IPS-15b (cell line): ENCODE data around the gene BRPF1.
"Not testable (repeated sequence)": the region's sequence is repeated elsewhere in the genome, so short reads cannot be mapped to it uniquely, and the experiment has no call there.

Experiments used
- H3K27me3 ChIP-seq: one replicate; pipeline ENCODE4 v1.6.1; 2013; ENCODE audit warnings: low read length; ENCODE audit not compliant: control insufficient read depth, insufficient read depth
- H3K36me3 ChIP-seq: one replicate; pipeline ENCODE4 v1.6.1; 2013; ENCODE audit warnings: low read length; ENCODE audit not compliant: control insufficient read depth, insufficient read depth
- H3K4me1 ChIP-seq: one replicate; pipeline ENCODE4 v1.6.1; 2013; ENCODE audit warnings: mild to moderate bottlenecking, low read length; ENCODE audit not compliant: control insufficient read depth, insufficient read depth
- H3K4me3 ChIP-seq: one replicate; pipeline ENCODE4 v1.5.1; 2013; ENCODE audit warnings: low read depth, low read length
- H3K9ac ChIP-seq: one replicate; pipeline ENCODE4 v1.6.1; 2013; ENCODE audit warnings: low read depth, mild to moderate bottlenecking, low read length
- H3K9me3 ChIP-seq: one replicate; pipeline ENCODE4 v1.6.1; 2013; ENCODE audit warnings: mild to moderate bottlenecking, low read length; ENCODE audit not compliant: control insufficient read depth, insufficient read depth

Gene BRPF1

GRCh38 chr3:9762871-9763270, 31.3 kb downstream of the BRPF1 start:
- Histone ChIP-seq H3K9ac (no peak overlapping the region), H3K9me3 (no peaks in the 10 kb centered on the region), H3K27me3 (no peaks in the 10 kb centered on the region), H3K36me3 (peaks cover 6% of the 10 kb centered on the region), H3K4me1 (peaks cover 2% of the 10 kb centered on the region), H3K4me3 (no peak overlapping the region)

- no peaks in the 10 kb centered on the region for H3K9me3 ChIP-seq
- peaks cover 5% of the 10 kb centered on the region for H3K4me1 ChIP-seq
- no peaks in the 10 kb centered on the region for H3K36me3 ChIP-seq
- no peak overlapping the region for H3K4me3 ChIP-seq
- H3K27me3 ChIP-seq = peaks cover 11% of the 10 kb centered on the region
- no peak overlapping the region for H3K9ac ChIP-seq
Measured at GRCh38 chr3:9765865-9766264, 34.3 kb downstream of the BRPF1 start.

GRCh38 chr3:9767418-9767817, 35.9 kb downstream of the BRPF1 start:
- no peaks in the 10 kb centered on the region for H3K9me3 ChIP-seq
- no peaks in the 10 kb centered on the region for H3K36me3 ChIP-seq
- H3K4me1 ChIP-seq = peaks cover 5% of the 10 kb centered on the region
- H3K9ac ChIP-seq = no peak overlapping the region
- peaks cover 17% of the 10 kb centered on the region for H3K27me3 ChIP-seq
- H3K4me3 ChIP-seq = no peak overlapping the region

- no peak overlapping the region for H3K9ac ChIP-seq
- H3K27me3 ChIP-seq = peaks cover 17% of the 10 kb centered on the region
- peaks cover 5% of the 10 kb centered on the region for H3K4me1 ChIP-seq
- H3K36me3 ChIP-seq = no peaks in the 10 kb centered on the region
- no peak overlapping the region for H3K4me3 ChIP-seq
- H3K9me3 ChIP-seq = no peaks in the 10 kb centered on the region
Measured at GRCh38 chr3:9768141-9768775, 36.7 kb downstream of the BRPF1 start.

GRCh38 chr3:9769012-9769411, 37.5 kb downstream of the BRPF1 start:
- Histone ChIP-seq H3K27me3 (peaks cover 17% of the 10 kb centered on the region), H3K9me3 (no peaks in the 10 kb centered on the region), H3K9ac (no peak overlapping the region), H3K4me1 (peaks cover 5% of the 10 kb centered on the region), H3K4me3 (peak overlapping the region; percentile 77), H3K36me3 (no peaks in the 10 kb centered on the region)

- H3K36me3 ChIP-seq = no peaks in the 10 kb centered on the region
- H3K4me1 ChIP-seq = peaks cover 5% of the 10 kb centered on the region
- H3K9ac ChIP-seq = peak within 1 kb of the TSS; percentile 47
- H3K4me3 ChIP-seq = peak within 1 kb of the TSS; percentile 77
- H3K27me3 ChIP-seq = peaks cover 17% of the 10 kb centered on the region
- no peaks in the 10 kb centered on the region for H3K9me3 ChIP-seq
Measured at GRCh38 chr3:9769426-9770275, 38.1 kb downstream of the BRPF1 start, which contains the start of gene CAMK1. CAMK1 (minus strand) TSS chr3:9769947; CDS start chr3:9767749, 2,198 bp downstream.

- peaks cover 5% of the 10 kb centered on the region for H3K4me1 ChIP-seq
- H3K4me3 ChIP-seq = peak overlapping the region; percentile 77
- no peaks in the 10 kb centered on the region for H3K36me3 ChIP-seq
- H3K27me3 ChIP-seq = peaks cover 17% of the 10 kb centered on the region
- peak overlapping the region; percentile 47 for H3K9ac ChIP-seq
- no peaks in the 10 kb centered on the region for H3K9me3 ChIP-seq
Measured at GRCh38 chr3:9770276-9770812, 38.8 kb downstream of the BRPF1 start.

- not testable (repeated sequence) for H3K9me3 ChIP-seq, H3K9ac ChIP-seq, H3K4me1 ChIP-seq, H3K36me3 ChIP-seq
- Histone ChIP-seq H3K27me3 (peaks cover 17% of the 10 kb centered on the region), H3K4me3 (peak overlapping the region; percentile 77)
Measured at GRCh38 chr3:9771007-9771406, 39.5 kb downstream of the BRPF1 start.

GRCh38 chr3:9776896-9777693, 45.6 kb downstream of the BRPF1 start:
- Histone ChIP-seq H3K36me3 (peaks cover 3% of the 10 kb centered on the region), H3K4me1 (no peaks in the 10 kb centered on the region), H3K9me3 (no peaks in the 10 kb centered on the region), H3K27me3 (no peaks in the 10 kb centered on the region), H3K4me3 (no peak overlapping the region), H3K9ac (no peak overlapping the region)

GRCh38 chr3:9777694-9778021, 46.1 kb downstream of the BRPF1 start:
- Histone ChIP-seq H3K4me1 (no peaks in the 10 kb centered on the region), H3K4me3 (no peak overlapping the region), H3K27me3 (no peaks in the 10 kb centered on the region), H3K9ac (no peak overlapping the region), H3K36me3 (peaks cover 3% of the 10 kb centered on the region), H3K9me3 (no peaks in the 10 kb centered on the region)

- Histone ChIP-seq H3K27me3 (no peaks in the 10 kb centered on the region), H3K9ac (no peak overlapping the region), H3K4me1 (no peaks in the 10 kb centered on the region), H3K4me3 (no peak overlapping the region), H3K9me3 (no peaks in the 10 kb centered on the region), H3K36me3 (peaks cover 3% of the 10 kb centered on the region)
Measured at GRCh38 chr3:9778143-9779074, 46.9 kb downstream of the BRPF1 start.
